ENCODE results near the gene GAB4.
"Not testable (repeated sequence)": the region's sequence is repeated elsewhere in the genome, so short reads cannot be mapped to it uniquely, and the experiment has no call there.

GAB4 gene

DNA sequence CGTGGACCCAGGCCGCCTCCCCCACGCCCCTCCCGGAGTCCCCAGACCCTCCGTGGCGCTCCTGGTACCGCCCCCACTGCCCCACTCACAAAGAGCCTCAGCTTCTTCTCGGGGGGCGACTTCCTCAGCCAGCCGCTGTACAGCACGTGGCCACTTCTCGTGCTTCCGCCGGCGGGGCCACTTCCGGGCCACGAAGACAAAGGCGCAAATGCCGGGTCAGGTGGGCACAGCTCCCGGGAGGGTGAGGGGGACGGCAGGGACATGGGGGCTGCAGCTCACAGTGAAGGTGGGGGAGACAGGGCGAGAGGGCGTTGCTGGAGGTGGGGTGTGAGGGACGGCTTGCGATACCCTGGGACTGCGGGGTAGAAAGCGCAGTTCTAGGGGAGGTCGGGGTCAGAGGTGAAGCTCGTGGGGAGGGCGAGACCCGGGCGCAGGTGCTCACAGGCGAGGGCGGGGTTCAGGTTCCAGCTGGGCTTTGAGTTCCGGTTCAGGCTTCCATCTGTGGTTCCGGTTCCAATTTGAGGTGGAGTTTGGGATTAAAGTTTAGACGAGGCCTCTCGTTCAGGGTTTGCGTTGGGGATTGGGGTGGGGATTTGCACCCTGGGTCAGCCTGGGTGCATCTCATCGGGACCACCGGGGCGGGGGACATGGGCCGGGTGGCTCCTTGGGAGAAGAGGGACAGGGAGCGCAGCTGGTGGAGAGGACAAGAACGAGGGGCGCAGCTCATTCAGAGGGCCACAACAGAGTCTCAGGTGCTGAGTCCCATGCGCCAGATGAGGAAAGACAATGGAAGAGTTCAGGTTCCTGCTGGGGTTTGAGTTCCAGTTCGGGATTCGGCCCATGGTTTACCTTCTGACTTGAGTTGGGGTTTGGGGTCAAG lies at the start of gene GAB4:
Gene GAB4 (minus strand): TSS at position 371 of the 880 bp plus-strand sequence. CDS start 108 bp downstream, at position 263.
- no peak for DNase-seq

- no peak for DNase-seq
These were observed 48.8 kb upstream of the GAB4 start for GRCh38 chr22:17056807-17057206.

DNA sequence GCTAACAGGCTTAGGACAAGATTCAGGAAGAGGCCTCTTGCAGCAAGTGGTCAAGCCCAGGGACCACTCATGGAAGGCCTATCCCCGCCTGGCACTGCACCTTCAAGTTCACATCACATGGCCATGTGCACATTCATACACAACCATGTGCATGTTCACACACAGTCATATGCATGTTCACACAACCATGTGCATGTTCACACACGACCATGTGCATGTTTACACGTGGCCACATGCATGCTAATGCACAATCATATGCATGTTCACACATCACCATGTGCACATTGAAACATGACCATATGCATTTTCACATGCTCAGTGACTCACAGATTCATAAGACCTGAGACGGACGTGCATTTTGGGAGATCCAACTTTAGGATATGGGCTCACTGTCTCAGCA lies 48.0 kb upstream of the GAB4 start:
- no peak for DNase-seq

GRCh38 chr22:17047656-17048055 lies 39.6 kb upstream of the GAB4 start:
- no peak for DNase-seq

DNA sequence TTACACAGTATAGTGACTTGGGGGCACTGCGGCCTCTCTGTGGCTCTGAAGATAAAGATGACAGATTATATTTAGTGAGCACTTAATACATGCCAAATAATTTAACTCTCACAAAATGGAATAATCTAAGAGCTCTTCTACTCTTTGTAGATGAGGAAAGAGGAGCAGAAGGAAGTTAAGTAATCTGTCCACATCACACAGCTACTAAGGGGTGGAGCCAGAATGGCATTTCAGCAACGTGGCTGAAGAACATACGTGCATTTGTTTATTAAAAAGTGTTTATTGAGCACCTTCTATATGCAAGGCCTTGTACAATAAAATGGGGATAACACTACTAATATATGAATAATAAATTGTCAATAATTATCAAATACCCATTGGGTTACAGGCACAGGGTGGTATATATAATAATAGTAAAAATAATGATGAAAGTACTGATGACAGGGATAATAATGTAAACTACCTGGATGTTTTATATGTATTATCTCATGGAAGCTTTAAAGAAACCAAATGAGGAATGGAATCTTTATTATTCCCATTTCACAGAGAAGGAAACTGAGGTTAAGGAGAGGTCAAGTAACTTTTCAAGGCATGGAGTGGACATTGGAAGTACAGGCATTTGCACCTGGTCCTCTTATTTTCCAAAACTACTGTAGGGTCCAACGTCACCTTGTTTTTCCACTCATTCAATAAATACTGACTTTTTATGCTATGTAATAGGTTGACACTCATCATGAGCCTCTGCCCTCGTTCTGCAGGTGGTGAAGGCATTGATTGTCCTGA lies 38.7 kb upstream of the GAB4 start:
- DNase-seq = no peak

DNA sequence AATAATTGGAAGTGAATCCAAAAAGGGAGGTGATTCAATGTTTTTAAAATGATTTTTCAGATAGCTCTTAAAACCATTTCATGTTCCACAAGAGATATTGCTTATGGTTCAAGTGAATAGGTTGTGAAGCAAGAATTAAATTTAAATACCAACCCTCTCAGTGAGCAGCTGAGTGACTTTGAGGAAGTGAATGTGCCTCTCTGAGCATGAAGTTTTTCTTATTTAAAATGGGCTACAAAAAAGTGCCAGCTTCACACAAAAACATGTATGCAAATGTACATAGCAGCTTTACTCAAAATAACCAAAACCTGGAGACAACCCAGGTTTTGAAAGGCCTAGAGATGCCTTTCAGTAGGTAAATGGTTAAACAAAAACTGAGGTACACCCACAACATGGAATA lies 35.5 kb upstream of the GAB4 start:
- DNase-seq = no peak

- not testable (repeated sequence) for DNase-seq
These were observed 29.1 kb upstream of the GAB4 start for GRCh38 chr22:17036842-17037711.

- not testable (repeated sequence) for DNase-seq
These were observed 28.2 kb upstream of the GAB4 start for GRCh38 chr22:17035976-17036841.

DNA sequence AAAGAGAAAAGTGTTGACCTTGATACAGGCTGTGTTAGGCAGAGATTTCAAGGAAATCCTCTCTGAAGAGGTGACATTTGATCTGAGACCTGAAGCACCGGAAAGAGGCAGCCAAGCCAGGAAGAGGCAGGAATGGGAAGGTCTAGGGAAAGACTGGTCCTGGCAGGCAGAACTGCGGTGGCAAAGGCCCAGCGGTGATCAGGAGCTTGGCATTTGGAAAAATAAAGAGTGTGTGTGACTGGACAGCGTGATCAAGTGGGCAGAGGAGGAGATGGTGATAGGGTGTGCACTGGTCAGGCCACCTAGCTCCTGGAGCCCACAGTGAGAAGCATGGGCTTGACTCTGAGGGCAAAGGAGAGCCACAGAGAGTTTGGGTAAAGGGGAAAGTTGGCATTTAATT lies 27.2 kb upstream of the GAB4 start:
- no peak for DNase-seq

DNA sequence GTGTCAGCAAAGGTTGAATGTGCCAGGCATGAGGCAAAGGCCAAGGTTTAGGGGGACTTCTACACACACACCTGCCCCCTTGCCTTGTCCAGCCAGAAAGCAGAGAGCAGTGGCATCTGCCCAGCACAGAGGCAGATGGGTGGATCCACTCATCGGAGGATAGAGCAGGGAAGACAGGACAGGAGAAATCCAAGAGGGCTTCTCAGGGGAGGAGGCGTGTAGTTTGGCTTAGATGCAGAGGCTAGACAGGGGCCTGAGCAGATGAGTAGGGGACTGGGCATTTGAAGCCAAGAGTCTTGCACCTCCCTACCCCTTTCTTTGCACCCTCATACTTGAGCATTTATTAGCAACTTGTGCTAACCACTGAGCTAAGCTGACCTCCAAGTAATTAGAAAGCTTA lies 26.5 kb upstream of the GAB4 start:
- DNase-seq = not testable (repeated sequence)

DNA sequence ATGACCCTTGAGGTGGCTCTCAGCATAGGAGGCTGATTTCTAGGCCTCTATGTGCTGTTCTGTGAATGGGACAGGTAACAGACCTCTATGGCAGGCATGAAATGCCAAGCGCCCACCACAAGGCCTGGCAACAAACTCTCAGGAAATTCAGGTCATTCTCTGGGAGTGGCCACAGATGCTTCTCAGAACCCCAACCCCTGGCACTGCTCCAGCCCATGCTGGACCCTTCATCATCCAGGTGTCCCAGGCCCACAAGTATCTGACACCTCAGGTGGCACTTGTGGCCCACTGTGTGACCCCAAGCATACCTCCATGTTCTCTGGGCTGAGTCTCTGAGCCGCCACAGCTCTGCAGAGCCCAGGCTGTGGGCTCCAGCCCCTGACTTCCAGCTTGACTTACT lies 24.3 kb upstream of the GAB4 start:
- not testable (repeated sequence) for DNase-seq

GRCh38 chr22:17024380-17024779 lies 16.4 kb upstream of the GAB4 start:
- not testable (repeated sequence) for DNase-seq

DNA sequence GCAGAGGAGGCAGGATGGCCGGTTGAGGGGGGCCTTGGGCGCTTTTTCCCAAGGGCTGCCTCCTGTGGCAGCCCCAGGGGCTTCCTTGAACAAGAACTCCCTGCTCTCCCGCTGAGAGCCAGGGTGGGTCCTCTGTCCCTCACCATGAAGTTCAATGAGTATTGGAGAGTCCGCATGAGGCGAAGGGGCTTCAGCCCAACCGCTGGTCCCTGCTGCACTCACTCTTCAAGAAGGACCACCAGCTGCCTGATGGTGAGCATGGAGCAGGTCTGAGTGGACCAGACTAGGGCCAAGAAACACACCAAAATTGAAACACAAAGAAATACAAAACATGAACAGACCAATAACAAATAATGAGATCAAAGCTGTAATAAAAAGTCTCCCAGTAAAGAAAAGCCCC lies 7.5 kb upstream of the GAB4 start:
- not testable (repeated sequence) for DNase-seq

GRCh38 chr22:17014101-17014440 lies 6.0 kb upstream of the GAB4 start:
- not testable (repeated sequence) for DNase-seq

DNA sequence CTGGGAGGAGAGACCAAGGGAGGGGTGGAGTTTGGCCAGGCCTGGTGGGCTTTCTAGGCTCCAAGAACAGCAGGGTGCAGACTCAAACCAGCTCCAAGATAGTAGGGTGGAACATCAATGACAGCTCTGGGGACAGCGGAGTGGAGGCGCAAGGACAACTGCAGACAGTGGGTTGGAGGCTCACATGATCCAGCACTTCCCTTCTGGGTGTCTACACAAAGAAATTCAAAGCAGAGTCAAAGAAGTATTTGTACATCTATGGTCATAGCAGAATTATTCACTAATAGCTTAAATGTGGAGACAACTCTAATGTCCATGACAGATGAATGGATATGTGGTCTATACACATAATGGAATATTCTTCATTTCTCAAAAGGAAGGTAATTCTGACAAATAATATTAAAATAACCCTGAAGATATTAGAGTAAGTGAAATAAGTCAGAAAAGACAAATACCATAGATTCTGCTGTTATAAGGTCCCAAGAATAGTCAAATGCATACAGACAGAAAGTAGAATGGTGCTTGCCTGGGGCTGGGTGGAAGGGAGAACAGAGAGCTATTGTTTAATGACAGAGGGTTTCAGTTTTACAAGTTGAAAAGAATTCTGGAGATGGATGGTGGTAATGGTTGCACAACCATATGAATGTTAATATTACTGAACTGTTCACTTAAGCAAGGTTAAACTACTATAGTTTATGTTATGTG lies 5.5 kb upstream of the GAB4 start:
- DNase-seq = no peak

GRCh38 chr22:17012267-17012666 lies 4.2 kb upstream of the GAB4 start:
- DNase-seq = no peak

GRCh38 chr22:17009640-17010291 lies 1.7 kb upstream of the GAB4 start:
- DNase-seq = no peak

GRCh38 chr22:17007257-17007656 lies 765 bp downstream of the GAB4 start:
- no peak for DNase-seq

DNA sequence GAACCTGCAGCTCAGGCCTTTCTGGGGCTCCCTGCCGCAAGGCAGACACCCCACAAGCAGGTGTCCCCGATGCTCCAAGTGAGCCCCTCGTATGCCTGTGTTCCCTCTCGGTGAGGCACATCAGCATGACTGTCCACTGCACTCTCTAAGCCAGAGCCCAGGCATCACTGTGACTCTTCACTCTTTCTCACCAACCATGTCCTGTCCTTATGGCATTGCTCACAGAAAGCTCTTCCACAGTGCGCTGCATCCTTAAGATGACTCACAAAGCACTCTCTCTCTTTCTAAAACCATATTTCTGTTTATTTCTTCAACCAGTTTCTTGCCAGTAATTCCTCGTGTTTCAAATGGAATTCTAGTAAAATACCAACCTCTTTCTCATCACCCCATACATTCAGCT lies 18.1 kb downstream of the GAB4 start:
- DNase-seq = no peak

DNA sequence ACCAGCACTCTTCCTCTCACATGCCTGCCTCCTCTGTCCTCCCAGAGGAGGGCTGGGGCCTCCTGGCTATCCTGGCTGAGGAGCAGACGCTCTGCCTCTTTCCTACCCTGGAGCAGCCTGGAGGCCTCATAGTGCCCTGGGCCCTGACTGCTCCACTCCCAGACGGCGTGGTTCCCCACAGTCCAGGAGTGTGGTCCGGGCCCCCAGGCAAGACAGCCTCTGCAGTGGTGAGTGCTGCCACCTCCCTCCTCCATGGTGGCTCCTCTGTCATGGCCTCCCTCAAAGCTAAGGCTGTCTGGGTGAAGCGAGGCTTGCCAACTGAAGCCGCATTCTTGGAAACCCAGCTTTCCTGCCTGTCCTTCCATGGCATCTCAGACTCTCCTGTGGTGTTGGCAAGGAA lies 19.8 kb downstream of the GAB4 start:
- DNase-seq = no peak

DNA sequence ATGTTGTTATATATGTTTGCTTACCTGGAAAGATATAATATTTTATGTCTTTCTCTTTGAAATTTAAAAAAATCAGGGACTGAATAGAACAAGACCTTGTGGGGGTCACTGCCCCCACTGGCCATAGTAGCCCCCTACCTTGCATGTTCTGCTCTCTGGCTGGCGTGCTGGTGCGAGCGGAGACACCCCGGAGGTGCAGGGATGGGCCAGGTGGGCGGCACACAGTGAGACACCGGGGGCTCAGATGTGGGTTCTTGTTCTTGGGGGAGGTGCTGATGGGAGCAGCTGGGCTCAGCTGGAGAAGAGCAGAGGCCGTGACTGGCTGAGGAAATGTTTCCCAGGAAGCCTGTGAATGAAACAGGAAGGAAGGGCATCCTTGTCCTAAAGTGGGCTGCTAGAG lies 20.2 kb downstream of the GAB4 start:
- DNase-seq = peak; percentile 29

Data from activated CD8-positive, alpha-beta memory T cell treated with anti-CD3 and anti-CD28 coated beads, Interleukin-2, amount 50 U/mL, for 48 hours (primary cell).